ENCODE results near the gene PHF20.

- TF ChIP-seq CTCF (conservative IDR thresholded peaks at IDR 0.05) (peak; percentile 42), ZFX (IDR thresholded peaks at IDR 0.05) (no peak)
These were observed 32.3 kb upstream of the PHF20 start for GRCh38 chr20:35739294-35740163.

All from C4-2B (cell line).